ENCODE data around the gene SIT1. TPM values are rescaled to one million over a fixed set of nuclear protein-coding genes. Genes with fewer than 3 reads are reported as not detected.

SIT1 gene
- polyA plus RNA-seq, 2 of the 4 experiments (the other 2 are of a cell fraction): not detected

DNA sequence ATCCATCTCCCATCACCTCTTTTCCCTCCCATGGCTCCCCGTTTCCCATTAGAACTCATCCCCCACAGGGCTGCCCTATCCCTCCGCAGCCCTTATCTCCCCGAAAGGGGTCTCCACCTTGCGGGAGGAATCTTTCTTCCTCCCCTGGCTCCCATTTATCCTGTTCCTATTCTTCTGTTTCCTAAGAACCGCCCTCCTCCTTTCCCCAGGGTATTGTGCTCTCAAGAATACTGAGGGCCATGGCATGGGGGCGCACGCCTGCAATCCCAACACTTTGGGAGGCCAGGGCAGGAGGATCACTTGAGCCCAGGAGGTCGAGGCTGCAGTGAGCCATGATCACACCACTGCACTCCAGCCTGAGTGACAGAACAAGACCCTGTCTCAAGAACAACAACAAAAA is 33.2 kb downstream of the SIT1 start:
- no peak for FAIRE-seq
- CTCF ChIA-PET: interaction anchor here (1.4 kb wide), 1 partner anchor 14 kb away, joined by 3 read pairs; no protein-coding TSS in a partner anchor

DNA sequence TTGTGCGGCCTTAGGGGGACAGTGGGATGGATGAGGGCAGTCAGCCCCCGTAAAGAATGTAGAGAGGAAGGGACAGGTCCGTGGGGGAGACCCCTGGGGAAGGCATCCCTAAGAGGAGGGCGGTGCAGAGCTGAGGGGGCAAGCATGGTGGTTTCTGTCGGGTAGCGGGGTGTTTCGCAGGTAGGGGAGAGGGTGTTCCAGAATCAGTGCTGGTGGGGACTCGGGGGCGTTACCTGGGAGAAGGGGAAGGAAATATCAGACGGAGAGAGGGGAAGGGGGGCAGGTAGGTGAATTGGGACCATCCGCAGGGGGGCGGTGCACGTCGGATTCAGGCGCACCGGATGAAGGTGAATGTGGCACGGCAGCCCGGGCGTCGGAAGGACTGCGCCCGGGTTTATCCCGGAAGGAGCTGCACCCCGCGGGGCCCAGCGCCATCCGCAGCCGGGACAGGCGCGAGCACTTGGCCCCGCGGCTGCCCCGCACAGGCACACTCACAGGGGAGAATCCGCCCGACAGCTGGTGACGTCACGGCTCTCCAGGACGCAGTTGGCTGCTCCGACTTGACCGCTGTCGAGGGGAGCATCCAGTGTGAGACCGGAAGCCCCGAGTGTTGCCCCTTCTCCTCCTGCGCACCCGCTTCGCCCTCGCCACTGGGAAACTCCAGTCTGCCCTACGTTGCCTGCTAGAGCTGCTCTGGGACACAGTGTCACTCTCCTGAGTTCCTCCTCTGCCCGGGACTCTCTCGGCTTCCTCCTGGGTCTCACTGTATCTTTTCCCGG is 33.9 kb downstream of the SIT1 start:
- POLR2A ChIA-PET: no interaction called here

More for the DNA sequence above, 33.2 kb downstream of the SIT1 start:
- ATAC-seq (no peak), DNase-seq (ENCODE audit: low read depth in 1 of 2, low spot score in 1 of 2) (no peak)
- POLR2A ChIA-PET: no interaction called here
- Histone ChIP-seq H3K4me3 (no peak overlapping the region), H3K9me3 (no peaks in the 10 kb centered on the region), H3K27ac (no peak overlapping the region), H3K4me1 (no peaks in the 10 kb centered on the region), H3K4me2 (no peak overlapping the region)
- TF ChIP-seq, protein P1, sequence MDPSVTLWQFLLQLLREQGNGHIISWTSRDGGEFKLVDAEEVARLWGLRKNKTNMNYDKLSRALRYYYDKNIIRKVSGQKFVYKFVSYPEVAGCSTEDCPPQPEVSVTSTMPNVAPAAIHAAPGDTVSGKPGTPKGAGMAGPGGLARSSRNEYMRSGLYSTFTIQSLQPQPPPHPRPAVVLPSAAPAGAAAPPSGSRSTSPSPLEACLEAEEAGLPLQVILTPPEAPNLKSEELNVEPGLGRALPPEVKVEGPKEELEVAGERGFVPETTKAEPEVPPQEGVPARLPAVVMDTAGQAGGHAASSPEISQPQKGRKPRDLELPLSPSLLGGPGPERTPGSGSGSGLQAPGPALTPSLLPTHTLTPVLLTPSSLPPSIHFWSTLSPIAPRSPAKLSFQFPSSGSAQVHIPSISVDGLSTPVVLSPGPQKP (IDR thresholded peaks at IDR 0.05; ENCODE audit: low read depth, low read length): no peak
- TF ChIP-seq NPAS2 (CRISPR knock-in tag; IDR thresholded peaks at IDR 0.05; ENCODE audit: borderline replicate concordance) (no peak), NFE2L2 (conservative IDR thresholded peaks at IDR 0.05; ENCODE audit: low read length) (no peak), POLR2A (IDR thresholded peaks at IDR 0.05; ENCODE audit: low read length) (no peak), EHF (CRISPR knock-in tag; IDR thresholded peaks at IDR 0.05) (no peak), CHD4 (IDR thresholded peaks at IDR 0.05; ENCODE audit: borderline replicate concordance) (no peak)
- 73% methylated on average over 8 of the region's 8 CpGs for WGBS (ENCODE audit: missing lambda C conversion rate)

DNA sequence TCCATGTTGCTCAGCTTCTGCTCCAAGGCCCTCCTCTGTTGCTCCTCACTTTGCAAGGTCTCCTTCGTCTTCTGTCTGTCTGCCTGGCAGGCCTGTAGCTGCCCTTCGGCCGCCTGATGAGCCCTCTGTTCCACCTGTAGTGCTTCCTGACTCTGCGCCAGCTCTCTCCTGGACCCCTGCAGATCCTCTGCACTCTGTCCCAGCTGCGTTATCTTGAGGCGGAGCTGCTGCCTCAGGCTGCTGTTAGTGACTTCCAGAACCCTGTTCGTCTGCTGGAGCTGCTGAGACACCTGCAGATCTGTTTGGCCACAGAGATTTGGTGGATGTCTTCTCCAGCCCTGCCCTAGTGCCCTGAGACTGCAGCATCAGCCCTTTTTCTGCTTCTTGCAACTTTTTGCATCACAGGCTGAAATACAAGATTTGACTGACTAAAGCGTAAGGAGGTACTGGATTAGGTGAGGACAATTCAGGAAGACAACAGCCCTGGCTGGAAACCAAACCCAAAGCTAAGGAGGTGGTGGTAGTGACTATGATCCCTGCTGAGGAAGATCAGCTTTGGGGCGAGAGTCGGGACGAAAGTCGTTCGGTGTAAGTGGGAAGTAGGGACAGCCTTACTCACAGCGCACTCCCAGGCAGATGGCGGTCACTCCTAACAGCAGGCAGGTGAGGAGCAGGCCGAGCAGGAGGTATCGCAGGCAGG is 34.6 kb downstream of the SIT1 start:
- POLR2A ChIA-PET: no interaction called here
- Histone ChIP-seq H3K9me3 (no peaks in the 10 kb centered on the region), H3K4me2 (no peak overlapping the region), H3K4me3 (no peak overlapping the region), H3K27ac (no peak overlapping the region), H3K4me1 (no peaks in the 10 kb centered on the region)
- TF ChIP-seq RARB (CRISPR knock-in tag; IDR thresholded peaks at IDR 0.05) (no peak), EHMT2 (IDR thresholded peaks at IDR 0.05; ENCODE audit: low read depth) (no peak), SMC3 (IDR thresholded peaks at IDR 0.05) (no peak), TFCP2L1 (CRISPR knock-in tag; IDR thresholded peaks at IDR 0.05) (no peak), ESRRA (IDR thresholded peaks at IDR 0.05; ENCODE audit: borderline replicate concordance, low read length) (no peak), SREBF2 (IDR thresholded peaks at IDR 0.05) (no peak), PHF8 (IDR thresholded peaks at IDR 0.05; ENCODE audit: borderline replicate concordance, low read depth) (no peak)
- DNase-seq (ENCODE audit: low read depth in 1 of 2, low spot score in 1 of 2) (no peak), FAIRE-seq (no peak), ATAC-seq (no peak)
- WGBS (ENCODE audit: missing lambda C conversion rate): 85% methylated on average over 17 of the region's 17 CpGs
- CTCF ChIA-PET: interaction anchor here (0.7 to 2.2 kb wide), 7 partner anchors 9 to 384 kb away, joined by 3 to 6 read pairs (median 4); no protein-coding TSS in a partner anchor

More for the DNA sequence above, 33.9 kb downstream of the SIT1 start:
- no peak for FAIRE-seq
- TF ChIP-seq EP300 (IDR thresholded peaks at IDR 0.05) (no peak), RFX5 (IDR thresholded peaks at IDR 0.05) (peak; percentile 94), HOXB5 (CRISPR knock-in tag; IDR thresholded peaks at IDR 0.05) (no peak), HDAC2 (IDR thresholded peaks at IDR 0.05) (no peak), RNF2 (IDR thresholded peaks at IDR 0.05; ENCODE audit: borderline replicate concordance, low read depth) (no peak), CBX8 (IDR thresholded peaks at IDR 0.05) (no peak)
- 56% methylated on average over 49 of the region's 51 CpGs for WGBS (ENCODE audit: missing lambda C conversion rate)
- peak in 1 of 2 experiments; percentile 52; a peak in 3 of 6 replicates for ATAC-seq
- no peak for DNase-seq (ENCODE audit: low read depth in 1 of 2, low spot score in 1 of 2)
- H3K4me1 ChIP-seq: no peaks in the 10 kb centered on the region
- H3K27ac ChIP-seq: no peak overlapping the region
- peak overlapping the region; percentile 12; the same call in 1 of the 3 replicates for H3K4me2 ChIP-seq
- H3K4me3 ChIP-seq: no peak overlapping the region
- CTCF ChIA-PET: interaction anchor here (0.7 to 1.4 kb wide), 3 partner anchors 13 to 385 kb away, joined by 3 to 4 read pairs (median 4); no protein-coding TSS in a partner anchor
- H3K9me3 ChIP-seq: no peaks in the 10 kb centered on the region
